Liver (tissue), 9 donors: ENCODE measurements around the gene SNX7. TPM values are rescaled to one million over a fixed set of nuclear protein-coding genes. Genes with fewer than 3 reads are reported as not detected.

ENCODE experiments used
- DNase-seq: peaks from one replicate; pipeline ENCODE4 v3.0.0-alpha.2; 2017; ENCODE audit warnings: low spot score
- H3K27ac ChIP-seq, 2 donors: one replicate each; pipeline ENCODE4 v1.7.0; 2013; ENCODE audit warnings: inconsistent platforms in 2 of 2, low read length in 2 of 2, control low read depth in 1 of 2, low read depth in 1 of 2, mild to moderate bottlenecking in 1 of 2
- H3K27me3 ChIP-seq, 4 donors: one replicate each; pipeline versions ENCODE4 v1.6.1 to v1.7.0; 2013; ENCODE audit warnings: low read length in 3 of 4, inconsistent platforms in 1 of 4, mild to moderate bottlenecking in 1 of 4, moderate library complexity in 1 of 4; ENCODE audit not compliant: control insufficient read depth in 4 of 4, insufficient read depth in 4 of 4
- H3K36me3 ChIP-seq, 4 donors: one replicate each; pipeline versions ENCODE4 v1.6.1 to v1.7.0; 2013; ENCODE audit warnings: low read length in 3 of 4, mild to moderate bottlenecking in 3 of 4, low read depth in 1 of 4, moderate library complexity in 1 of 4; ENCODE audit not compliant: control insufficient read depth in 4 of 4, insufficient read depth in 3 of 4
- H3K4me1 ChIP-seq, 4 donors: one replicate each; pipeline versions ENCODE4 v1.6.1 to v1.7.0; 2013; ENCODE audit warnings: low read length in 3 of 4, mild to moderate bottlenecking in 3 of 4, moderate library complexity in 1 of 4; ENCODE audit not compliant: control insufficient read depth in 4 of 4, insufficient read depth in 4 of 4
- H3K4me3 ChIP-seq, 3 donors: one replicate each; pipeline versions ENCODE4 v1.6.1 to v1.7.0; 2013; ENCODE audit warnings: low read length in 3 of 3, control low read depth in 1 of 3, low read depth in 1 of 3, mild to moderate bottlenecking in 1 of 3
- H3K9ac ChIP-seq, 2 donors: one replicate each; pipeline ENCODE4 v1.7.0; 2013; ENCODE audit warnings: low read length in 2 of 2, mild to moderate bottlenecking in 2 of 2, moderate library complexity in 2 of 2, control low read depth in 1 of 2, low read depth in 1 of 2
- H3K9me3 ChIP-seq, 4 donors: one replicate each; pipeline versions ENCODE4 v1.6.1 to v1.7.0; 2013; ENCODE audit warnings: low read length in 3 of 4; ENCODE audit not compliant: control insufficient read depth in 4 of 4
- ATF3 ChIP-seq: IDR thresholded peaks from 2 replicates; pipeline ENCODE4 v1.6.1; 2016; ENCODE audit warnings: antibody characterized with exemption
- EGR1 ChIP-seq, 2 donors: IDR thresholded peaks; 2 replicates each; pipeline ENCODE4 v1.6.1; 2016 to 2018; ENCODE audit warnings: antibody characterized with exemption in 2 of 2, low read depth in 2 of 2
- FOXA1 ChIP-seq: IDR thresholded peaks from 2 replicates; pipeline ENCODE4 v1.6.1; 2016; ENCODE audit warnings: antibody characterized with exemption
- FOXA2 ChIP-seq: IDR thresholded peaks from 2 replicates; pipeline ENCODE4 v1.6.1; 2016; ENCODE audit warnings: antibody characterized with exemption
- GABPA ChIP-seq, 2 donors: IDR thresholded peaks in 1 of 2; conservative IDR thresholded peaks in 1 of 2; 2 replicates each; pipeline ENCODE4 v1.6.1; 2016; ENCODE audit warnings: antibody characterized with exemption in 2 of 2, mild to moderate bottlenecking in 1 of 2, moderate library complexity in 1 of 2
- HNF4A ChIP-seq, 2 donors: conservative IDR thresholded peaks; 2 replicates each; pipeline ENCODE4 v1.6.1; 2016; ENCODE audit warnings: antibody characterized with exemption in 2 of 2, mild to moderate bottlenecking in 2 of 2
- HNF4G ChIP-seq: IDR thresholded peaks from 2 replicates; pipeline ENCODE4 v1.6.1; 2016; ENCODE audit warnings: antibody characterized with exemption
- JUND ChIP-seq, 2 donors: IDR thresholded peaks; 2 replicates each; pipeline ENCODE4 v1.6.1; 2016; ENCODE audit warnings: antibody characterized with exemption in 2 of 2
- MAX ChIP-seq: IDR thresholded peaks from 2 replicates; pipeline ENCODE4 v1.6.1; 2016; ENCODE audit warnings: antibody characterized with exemption
- RAD21 ChIP-seq, 2 donors: IDR thresholded peaks; 2 replicates each; pipeline ENCODE4 v1.6.1; 2016; ENCODE audit warnings: antibody characterized with exemption in 2 of 2, mild to moderate bottlenecking in 2 of 2
- RXRA ChIP-seq, 2 donors: IDR thresholded peaks; 2 replicates each; pipeline ENCODE4 v1.6.1; 2017 to 2018; ENCODE audit warnings: antibody characterized with exemption in 2 of 2, mild to moderate bottlenecking in 1 of 2
- SP1 ChIP-seq: IDR thresholded peaks from 2 replicates; pipeline ENCODE4 v1.6.1; 2018; ENCODE audit warnings: antibody characterized with exemption, mild to moderate bottlenecking
- TAF1 ChIP-seq: conservative IDR thresholded peaks from 2 replicates; pipeline ENCODE4 v1.6.1; 2016; ENCODE audit warnings: antibody characterized with exemption, mild to moderate bottlenecking
- YY1 ChIP-seq: IDR thresholded peaks from 2 replicates; pipeline ENCODE4 v1.6.1; 2016; ENCODE audit warnings: antibody characterized with exemption, mild to moderate bottlenecking
- ZBTB33 ChIP-seq: IDR thresholded peaks from 2 replicates; pipeline ENCODE4 v1.6.1; 2016; ENCODE audit warnings: antibody characterized with exemption
- WGBS: extraction: QIAGEN DNeasy Blood & Tissue Kit; methylation state at CpG from one replicate; pipeline ENCODE4 v1.1.7; 2013; 5-methylcytosine and 5-hydroxymethylcytosine counted together
- polyA plus RNA-seq, 2 donors: library from polyadenylated mRNA; stranded (reverse) in 1 of 2; unstranded in 1 of 2; fragments of 200-250 nt in 1 of 2; fragments of >200 nt in 1 of 2; fragmentation: Nextera tagmentation in 1 of 2; extraction: Ambion mirVana in 1 of 2; gene quantifications; one replicate each; pipeline versions ENCODE4 v1.2.1 to v1.2.3, GENCODE V29; 2013 to 2015
- total RNA-seq, 2 donors: library from RNA; depleted of rRNA; stranded (reverse); fragments of >200 nt; gene quantifications; one replicate each; pipeline ENCODE4 v1.2.3, GENCODE V29; 2014
- TF ChIP-seq, protein P1 (sequence below): IDR thresholded peaks from 2 replicates; pipeline ENCODE4 v1.6.1; 2016; ENCODE audit warnings: antibody characterized with exemption, mild to moderate bottlenecking
- TF ChIP-seq, protein P2 (sequence below): fragments of 150-350 bp; IDR thresholded peaks from 2 replicates; pipeline ENCODE4 v1.5.1; 2017; ENCODE audit warnings: improper control_type of control experiment, low read depth, low read length; ENCODE audit not compliant: missing input control
- donor health status: healthy.
- donor health status: healthy.
- donor health status: healthy.
- donor health status: healthy.
- donor health status: healthy.

SNX7 gene
- total and polyA plus RNA-seq, 4 donors = 9.4 to 12.8 (median 9.8) TPM

DNA sequence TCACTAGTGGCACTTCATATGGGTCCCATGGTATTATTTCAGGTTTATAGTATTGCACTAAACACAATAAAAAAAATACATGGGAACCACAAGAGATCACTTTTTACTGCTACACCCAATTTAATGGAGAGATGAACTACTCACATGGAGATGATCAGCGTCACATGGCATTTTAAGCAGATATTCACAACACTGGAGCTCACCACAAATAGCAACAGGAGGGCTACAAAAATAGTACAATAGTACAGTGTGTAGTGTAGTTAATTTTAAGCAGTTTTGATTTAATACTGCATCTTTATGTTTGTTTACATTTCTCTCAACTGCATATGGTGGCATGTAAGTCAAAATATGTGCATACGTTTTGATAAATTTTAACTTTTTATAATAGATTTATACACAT is 31.0 kb downstream of the SNX7 start:
- H3K27ac ChIP-seq = no peak overlapping the region
- DNase-seq = no peak
- whole genome bisulfite sequencing = 97% methylated on average over 2 of the region's 2 CpGs
- H3K9ac ChIP-seq = no peak overlapping the region
- TF ChIP-seq, protein P1, sequence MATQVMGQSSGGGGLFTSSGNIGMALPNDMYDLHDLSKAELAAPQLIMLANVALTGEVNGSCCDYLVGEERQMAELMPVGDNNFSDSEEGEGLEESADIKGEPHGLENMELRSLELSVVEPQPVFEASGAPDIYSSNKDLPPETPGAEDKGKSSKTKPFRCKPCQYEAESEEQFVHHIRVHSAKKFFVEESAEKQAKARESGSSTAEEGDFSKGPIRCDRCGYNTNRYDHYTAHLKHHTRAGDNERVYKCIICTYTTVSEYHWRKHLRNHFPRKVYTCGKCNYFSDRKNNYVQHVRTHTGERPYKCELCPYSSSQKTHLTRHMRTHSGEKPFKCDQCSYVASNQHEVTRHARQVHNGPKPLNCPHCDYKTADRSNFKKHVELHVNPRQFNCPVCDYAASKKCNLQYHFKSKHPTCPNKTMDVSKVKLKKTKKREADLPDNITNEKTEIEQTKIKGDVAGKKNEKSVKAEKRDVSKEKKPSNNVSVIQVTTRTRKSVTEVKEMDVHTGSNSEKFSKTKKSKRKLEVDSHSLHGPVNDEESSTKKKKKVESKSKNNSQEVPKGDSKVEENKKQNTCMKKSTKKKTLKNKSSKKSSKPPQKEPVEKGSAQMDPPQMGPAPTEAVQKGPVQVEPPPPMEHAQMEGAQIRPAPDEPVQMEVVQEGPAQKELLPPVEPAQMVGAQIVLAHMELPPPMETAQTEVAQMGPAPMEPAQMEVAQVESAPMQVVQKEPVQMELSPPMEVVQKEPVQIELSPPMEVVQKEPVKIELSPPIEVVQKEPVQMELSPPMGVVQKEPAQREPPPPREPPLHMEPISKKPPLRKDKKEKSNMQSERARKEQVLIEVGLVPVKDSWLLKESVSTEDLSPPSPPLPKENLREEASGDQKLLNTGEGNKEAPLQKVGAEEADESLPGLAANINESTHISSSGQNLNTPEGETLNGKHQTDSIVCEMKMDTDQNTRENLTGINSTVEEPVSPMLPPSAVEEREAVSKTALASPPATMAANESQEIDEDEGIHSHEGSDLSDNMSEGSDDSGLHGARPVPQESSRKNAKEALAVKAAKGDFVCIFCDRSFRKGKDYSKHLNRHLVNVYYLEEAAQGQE = no peak
- no peak for TF ChIP-seq FOXA2
- TF ChIP-seq SP1 = no peak
- TF ChIP-seq ATF3 = no peak
- TF ChIP-seq RXRA (IDR thresholded peaks at IDR 0.05) = no peak
- no peak for TF ChIP-seq JUND (IDR thresholded peaks at IDR 0.05)
- no peak for TF ChIP-seq HNF4A (conservative IDR thresholded peaks at IDR 0.05)
- TF ChIP-seq YY1 = no peak
- no peak for TF ChIP-seq TAF1
- TF ChIP-seq HNF4G = no peak
- TF ChIP-seq EGR1 (IDR thresholded peaks at IDR 0.05; ENCODE audit: low read depth in 2 of 2) = no peak
- TF ChIP-seq, protein P2, sequence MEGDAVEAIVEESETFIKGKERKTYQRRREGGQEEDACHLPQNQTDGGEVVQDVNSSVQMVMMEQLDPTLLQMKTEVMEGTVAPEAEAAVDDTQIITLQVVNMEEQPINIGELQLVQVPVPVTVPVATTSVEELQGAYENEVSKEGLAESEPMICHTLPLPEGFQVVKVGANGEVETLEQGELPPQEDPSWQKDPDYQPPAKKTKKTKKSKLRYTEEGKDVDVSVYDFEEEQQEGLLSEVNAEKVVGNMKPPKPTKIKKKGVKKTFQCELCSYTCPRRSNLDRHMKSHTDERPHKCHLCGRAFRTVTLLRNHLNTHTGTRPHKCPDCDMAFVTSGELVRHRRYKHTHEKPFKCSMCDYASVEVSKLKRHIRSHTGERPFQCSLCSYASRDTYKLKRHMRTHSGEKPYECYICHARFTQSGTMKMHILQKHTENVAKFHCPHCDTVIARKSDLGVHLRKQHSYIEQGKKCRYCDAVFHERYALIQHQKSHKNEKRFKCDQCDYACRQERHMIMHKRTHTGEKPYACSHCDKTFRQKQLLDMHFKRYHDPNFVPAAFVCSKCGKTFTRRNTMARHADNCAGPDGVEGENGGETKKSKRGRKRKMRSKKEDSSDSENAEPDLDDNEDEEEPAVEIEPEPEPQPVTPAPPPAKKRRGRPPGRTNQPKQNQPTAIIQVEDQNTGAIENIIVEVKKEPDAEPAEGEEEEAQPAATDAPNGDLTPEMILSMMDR = no peak
- TF ChIP-seq ZBTB33 = no peak
- TF ChIP-seq GABPA (IDR thresholded peaks at IDR 0.05 in 1 of 2, conservative IDR thresholded peaks at IDR 0.05 in 1 of 2) = no peak
- no peak for TF ChIP-seq RAD21 (IDR thresholded peaks at IDR 0.05)
- TF ChIP-seq MAX = no peak
- H3K9me3 ChIP-seq = no peaks in the 10 kb centered on the region
- no peaks in the 10 kb centered on the region for H3K36me3 ChIP-seq
- no peaks in the 10 kb centered on the region for H3K4me1 ChIP-seq
- no peak overlapping the region for H3K4me3 ChIP-seq
- no peaks in the 10 kb centered on the region for H3K27me3 ChIP-seq

GRCh38 chr1:98693385-98693784 is 31.9 kb downstream of the SNX7 start:
- Histone ChIP-seq H3K27ac (no peak overlapping the region), H3K4me3 (no peak overlapping the region), H3K36me3 (no peaks in the 10 kb centered on the region), H3K9ac (no peak overlapping the region), H3K9me3 (no peaks in the 10 kb centered on the region), H3K27me3 (no peaks in the 10 kb centered on the region), H3K4me1 (no peaks in the 10 kb centered on the region)
- DNase-seq = no peak
- 85% methylated on average over 2 of the region's 2 CpGs for WGBS
- TF ChIP-seq, protein P1 = no peak
- TF ChIP-seq JUND (IDR thresholded peaks at IDR 0.05) = no peak
- TF ChIP-seq HNF4G = no peak
- TF ChIP-seq ATF3 = no peak
- no peak for TF ChIP-seq MAX
- no peak for TF ChIP-seq EGR1 (IDR thresholded peaks at IDR 0.05; ENCODE audit: low read depth in 2 of 2)
- TF ChIP-seq RXRA (IDR thresholded peaks at IDR 0.05) = no peak
- no peak for TF ChIP-seq FOXA1
- TF ChIP-seq RAD21 (IDR thresholded peaks at IDR 0.05) = no peak
- TF ChIP-seq TAF1 = no peak
- TF ChIP-seq GABPA (IDR thresholded peaks at IDR 0.05 in 1 of 2, conservative IDR thresholded peaks at IDR 0.05 in 1 of 2) = no peak
- TF ChIP-seq FOXA2 = no peak
- TF ChIP-seq YY1 = no peak
- TF ChIP-seq SP1 = no peak
